ENCODE measurements around the gene CCDC88C.

GRCh38 chr14:91377700-91378652 is 39.6 kb downstream of the CCDC88C start:
- peak; percentile 70 for TF ChIP-seq CTCF (conservative IDR thresholded peaks at IDR 0.05; ENCODE audit: low read length)
- no peak for TF ChIP-seq EZH2phosphoT487 (IDR thresholded peaks at IDR 0.05; ENCODE audit: borderline replicate concordance, low read depth, low read length)

All from OCI-LY7 (cell line).